ENCODE results near the gene PFN3.

PFN3 gene

DNA sequence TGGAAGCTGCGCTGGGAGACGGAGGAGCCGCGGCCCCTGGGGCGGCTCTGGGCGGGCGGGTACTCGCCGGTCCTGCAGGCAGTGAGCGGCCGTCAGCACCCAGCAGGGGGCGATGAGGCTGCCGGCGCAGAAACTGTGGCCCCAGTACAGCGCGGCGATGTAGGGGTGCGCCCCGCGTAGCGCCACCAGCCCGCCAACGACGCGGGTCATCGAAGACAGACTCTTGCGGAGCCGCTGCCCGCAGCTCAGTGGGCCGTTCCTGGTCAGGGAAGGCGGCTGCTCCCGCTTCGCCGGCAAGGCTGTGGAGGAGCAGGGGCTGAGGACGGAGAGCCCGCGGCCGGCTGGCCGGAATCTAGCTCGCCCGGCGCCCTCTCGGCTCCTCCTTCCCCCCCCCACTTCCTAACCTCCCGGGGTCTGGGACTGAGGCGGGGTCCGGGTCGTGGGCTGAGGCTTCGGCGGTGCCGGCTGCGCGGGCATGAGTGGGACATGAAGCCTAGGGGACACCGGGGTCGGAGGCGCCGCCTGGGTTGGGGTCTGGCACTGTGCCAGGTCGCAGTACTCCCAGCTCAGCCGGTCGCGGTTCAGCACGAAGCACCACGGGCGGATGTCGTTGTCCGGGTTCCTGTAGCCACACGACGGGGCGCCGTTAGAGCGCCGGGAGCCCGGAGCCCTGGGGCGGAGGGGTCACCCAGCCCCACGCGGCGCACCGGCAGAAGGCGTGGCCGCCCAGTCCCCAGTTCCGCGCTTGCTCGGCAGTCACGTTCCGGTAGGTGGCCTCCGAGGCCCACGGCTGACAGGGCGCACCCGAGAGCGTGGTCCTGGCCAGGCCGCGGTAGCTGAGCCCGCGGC lies 3.6 kb upstream of the PFN3 start:
- TF ChIP-seq SIN3A (IDR thresholded peaks at IDR 0.05; ENCODE audit: borderline replicate concordance, insufficient read depth, low read length) (no peak), REST (IDR thresholded peaks at IDR 0.05; ENCODE audit: insufficient read depth in 1 of 2, low read depth in 2 of 2, low read length in 2 of 2) (no peak), TAF1 (IDR thresholded peaks at IDR 0.05; ENCODE audit: borderline replicate concordance, insufficient read depth, low read length) (0 out of 2 replicates have a peak, but pooled peaks have one; percentile 17), FOXP2 (optimal IDR thresholded peaks at IDR 0.05; ENCODE audit: borderline replicate concordance, extremely low read depth, extremely low read length, insufficient read depth) (peak; percentile 90), POLR2AphosphoS5 (IDR thresholded peaks at IDR 0.05; ENCODE audit: low read depth, low read length) (peak; percentile 68; the same call in 1 of the 2 replicates)

DNA sequence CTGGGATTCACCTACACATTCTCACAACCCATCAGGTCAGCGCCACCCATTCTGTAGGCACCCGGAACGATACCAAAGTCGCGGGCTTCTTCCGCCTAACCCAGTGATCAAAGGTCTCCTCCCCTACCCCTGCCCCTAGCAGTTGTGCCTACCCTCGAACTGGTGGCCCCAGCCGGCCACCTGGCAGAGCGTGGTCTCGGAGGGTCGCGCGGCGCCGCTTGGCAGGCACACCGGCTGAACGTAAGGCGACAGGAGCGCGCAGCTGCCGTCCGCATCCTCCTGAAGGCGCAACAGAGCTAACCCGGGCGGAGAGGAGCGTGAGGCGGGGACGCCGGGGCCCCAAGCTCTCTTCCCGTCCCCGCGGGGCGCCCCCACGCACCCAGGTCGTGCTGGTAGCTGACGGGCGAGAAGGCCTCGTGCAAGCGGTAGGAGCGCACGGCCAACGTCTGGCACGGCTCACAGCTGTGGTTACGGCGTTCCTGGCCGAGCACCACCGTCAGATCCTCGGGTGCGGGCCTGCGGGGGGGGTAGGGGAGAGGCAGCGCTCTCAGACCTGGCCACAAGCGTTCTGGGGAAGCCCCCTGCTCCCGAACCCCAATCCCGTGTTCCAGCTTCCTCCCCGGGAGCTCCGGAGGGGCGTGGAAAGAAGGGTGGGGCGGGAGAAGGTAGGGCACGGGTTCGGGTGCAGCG lies 2.8 kb upstream of the PFN3 start:
- TF ChIP-seq POLR2AphosphoS5 (IDR thresholded peaks at IDR 0.05; ENCODE audit: low read depth, low read length) (no peak), TAF1 (IDR thresholded peaks at IDR 0.05; ENCODE audit: borderline replicate concordance, insufficient read depth, low read length) (no peak), REST (IDR thresholded peaks at IDR 0.05; ENCODE audit: insufficient read depth in 1 of 2, low read depth in 2 of 2, low read length in 2 of 2) (no peak), FOXP2 (optimal IDR thresholded peaks at IDR 0.05; ENCODE audit: borderline replicate concordance, extremely low read depth, extremely low read length, insufficient read depth) (no peak), SIN3A (IDR thresholded peaks at IDR 0.05; ENCODE audit: borderline replicate concordance, insufficient read depth, low read length) (no peak)

DNA sequence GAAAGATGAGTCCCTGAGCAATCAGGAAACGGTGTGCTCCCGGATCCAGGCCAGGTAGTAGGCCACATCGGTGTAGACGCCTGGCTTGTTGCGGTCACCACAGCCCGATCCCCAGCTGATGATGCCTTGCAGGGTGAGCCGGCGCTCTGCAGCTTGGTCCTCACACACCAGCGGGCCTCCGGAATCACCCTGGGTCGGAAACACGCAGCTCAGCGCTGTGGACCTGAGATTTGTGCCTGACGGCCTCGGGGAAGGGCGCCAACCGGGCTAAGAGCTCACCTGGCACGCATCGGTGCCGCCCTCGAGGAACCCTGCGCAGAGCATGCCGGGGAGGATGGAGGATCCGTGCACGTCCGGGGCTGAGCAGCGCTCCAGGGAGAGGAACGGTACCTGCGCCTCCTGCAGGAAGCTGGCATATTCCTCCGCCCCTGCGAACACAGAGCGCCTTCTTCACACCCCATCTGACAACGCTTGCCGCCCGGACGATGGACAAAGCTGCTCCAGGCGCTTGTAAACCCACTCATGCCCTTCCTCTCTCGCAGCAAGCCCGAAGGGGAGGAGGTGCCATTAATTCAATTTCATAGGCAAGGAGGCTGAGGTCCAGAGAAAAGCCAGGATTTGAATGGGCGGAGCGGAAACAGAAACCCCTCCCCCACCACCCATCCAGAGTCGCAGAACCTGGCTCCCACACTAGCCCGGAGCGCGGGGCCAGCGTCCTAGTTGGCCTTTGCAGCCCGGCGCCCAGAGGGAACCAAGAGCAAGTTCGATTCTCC lies 2.0 kb upstream of the PFN3 start:
- no peak for TF ChIP-seq TAF1 (IDR thresholded peaks at IDR 0.05; ENCODE audit: borderline replicate concordance, insufficient read depth, low read length)
- TF ChIP-seq FOXP2 (optimal IDR thresholded peaks at IDR 0.05; ENCODE audit: borderline replicate concordance, extremely low read depth, extremely low read length, insufficient read depth) = peak; percentile 26

DNA sequence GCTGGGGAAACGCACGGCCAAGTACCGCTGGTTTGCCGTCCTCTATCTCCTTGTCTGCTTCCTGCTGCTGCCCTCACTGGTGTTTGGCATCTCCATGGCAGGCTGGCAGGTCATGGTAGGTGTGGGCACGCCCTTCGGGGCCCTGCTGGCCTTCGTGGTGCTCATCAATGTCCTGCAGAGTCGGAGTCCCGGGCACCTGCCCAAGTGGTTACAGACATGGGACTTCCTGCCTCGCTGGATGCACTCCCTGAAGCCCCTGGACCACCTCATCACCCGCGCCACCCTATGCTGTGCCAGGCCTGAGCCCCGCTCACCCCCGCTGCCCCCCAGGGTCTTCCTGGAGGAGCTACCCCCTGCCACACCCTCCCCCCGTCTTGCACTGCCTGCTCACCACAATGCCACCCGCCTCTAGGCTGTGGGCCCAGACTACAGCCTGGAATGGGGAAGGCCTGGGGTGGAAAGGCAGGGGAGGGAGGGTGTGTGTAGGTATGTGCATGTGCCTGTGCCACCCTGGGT lies 2.5 kb downstream of the PFN3 start:
- TF ChIP-seq REST (IDR thresholded peaks at IDR 0.05; ENCODE audit: insufficient read depth in 1 of 2, low read depth in 2 of 2, low read length in 2 of 2) (no peak), POLR2AphosphoS5 (IDR thresholded peaks at IDR 0.05; ENCODE audit: low read depth, low read length) (no peak), TAF1 (IDR thresholded peaks at IDR 0.05; ENCODE audit: borderline replicate concordance, insufficient read depth, low read length) (no peak), FOXP2 (optimal IDR thresholded peaks at IDR 0.05; ENCODE audit: borderline replicate concordance, extremely low read depth, extremely low read length, insufficient read depth) (no peak), SIN3A (IDR thresholded peaks at IDR 0.05; ENCODE audit: borderline replicate concordance, insufficient read depth, low read length) (no peak)

GRCh38 chr5:177396807-177397206 lies 3.7 kb downstream of the PFN3 start:
- TF ChIP-seq REST (IDR thresholded peaks at IDR 0.05; ENCODE audit: insufficient read depth in 1 of 2, low read depth in 2 of 2, low read length in 2 of 2) (no peak), FOXP2 (optimal IDR thresholded peaks at IDR 0.05; ENCODE audit: borderline replicate concordance, extremely low read depth, extremely low read length, insufficient read depth) (no peak), TAF1 (IDR thresholded peaks at IDR 0.05; ENCODE audit: borderline replicate concordance, insufficient read depth, low read length) (no peak), SIN3A (IDR thresholded peaks at IDR 0.05; ENCODE audit: borderline replicate concordance, insufficient read depth, low read length) (no peak), POLR2AphosphoS5 (IDR thresholded peaks at IDR 0.05; ENCODE audit: low read depth, low read length) (no peak)
